ENCODE data around the gene GREB1L.

The GREB1L gene

GRCh38 chr18:21546423-21546822 lies 304.4 kb downstream of the GREB1L start:
- TF ChIP-seq FOXP2 (optimal IDR thresholded peaks at IDR 0.05; ENCODE audit: borderline replicate concordance, extremely low read depth, extremely low read length, insufficient read depth) (no peak), TAF1 (IDR thresholded peaks at IDR 0.05; ENCODE audit: borderline replicate concordance, insufficient read depth, low read length) (no peak), REST (IDR thresholded peaks at IDR 0.05; ENCODE audit: insufficient read depth in 1 of 2, low read depth in 2 of 2, low read length in 2 of 2) (no peak), POLR2AphosphoS5 (IDR thresholded peaks at IDR 0.05; ENCODE audit: low read depth, low read length) (no peak), SIN3A (IDR thresholded peaks at IDR 0.05; ENCODE audit: borderline replicate concordance, insufficient read depth, low read length) (no peak)

DNA sequence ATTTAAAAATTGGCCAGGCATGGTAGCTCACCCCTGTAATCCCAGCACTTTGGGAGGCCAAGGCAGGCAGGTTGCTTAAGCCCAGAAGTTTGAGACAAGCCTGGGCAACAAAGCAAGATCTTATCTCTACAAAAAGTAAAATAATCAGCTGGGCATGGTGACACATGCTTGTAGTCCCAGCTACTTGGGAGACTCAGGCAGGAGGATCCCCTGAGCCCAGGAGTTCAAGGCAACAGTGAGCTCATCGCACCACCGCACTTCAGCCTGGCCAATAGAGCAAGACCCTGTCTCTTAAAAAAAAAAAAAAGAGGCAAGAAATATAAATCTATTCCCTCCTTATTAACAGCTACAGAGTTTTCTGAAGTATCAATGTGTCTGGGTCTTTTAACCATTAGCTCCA lies 306.6 kb downstream of the GREB1L start:
- no peak for TF ChIP-seq POLR2AphosphoS5 (IDR thresholded peaks at IDR 0.05; ENCODE audit: low read depth, low read length)

DNA sequence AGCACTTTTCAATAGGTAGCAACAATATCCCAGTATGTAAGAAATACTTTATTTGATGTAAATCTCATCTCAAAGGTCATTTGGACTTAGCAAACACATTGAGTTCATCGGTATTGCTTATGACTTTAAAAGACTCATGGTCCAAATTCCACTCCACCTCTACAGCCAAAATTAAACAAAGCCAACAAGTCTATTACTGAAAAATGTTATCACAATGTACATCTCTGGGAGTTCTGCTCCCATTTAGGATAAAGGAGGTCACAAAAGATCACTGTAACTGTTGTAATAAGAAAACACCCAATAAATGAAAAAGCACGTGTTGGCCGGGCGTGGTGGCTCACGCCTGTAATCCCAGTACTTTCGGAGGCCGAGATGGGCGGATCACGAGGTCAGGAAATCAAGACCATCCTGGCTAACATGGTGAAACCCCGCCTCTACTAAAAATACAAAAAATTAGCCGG lies 308.5 kb downstream of the GREB1L start:
- TF ChIP-seq POLR2AphosphoS5 (IDR thresholded peaks at IDR 0.05; ENCODE audit: low read depth, low read length) (no peak), FOXP2 (optimal IDR thresholded peaks at IDR 0.05; ENCODE audit: borderline replicate concordance, extremely low read depth, extremely low read length, insufficient read depth) (no peak)

- TF ChIP-seq REST (IDR thresholded peaks at IDR 0.05; ENCODE audit: insufficient read depth in 1 of 2, low read depth in 2 of 2, low read length in 2 of 2) (no peak), POLR2AphosphoS5 (IDR thresholded peaks at IDR 0.05; ENCODE audit: low read depth, low read length) (no peak), TAF1 (IDR thresholded peaks at IDR 0.05; ENCODE audit: borderline replicate concordance, insufficient read depth, low read length) (no peak), SIN3A (IDR thresholded peaks at IDR 0.05; ENCODE audit: borderline replicate concordance, insufficient read depth, low read length) (no peak), FOXP2 (optimal IDR thresholded peaks at IDR 0.05; ENCODE audit: borderline replicate concordance, extremely low read depth, extremely low read length, insufficient read depth) (no peak)
These were observed 315.7 kb downstream of the GREB1L start for GRCh38 chr18:21557607-21558253.

DNA sequence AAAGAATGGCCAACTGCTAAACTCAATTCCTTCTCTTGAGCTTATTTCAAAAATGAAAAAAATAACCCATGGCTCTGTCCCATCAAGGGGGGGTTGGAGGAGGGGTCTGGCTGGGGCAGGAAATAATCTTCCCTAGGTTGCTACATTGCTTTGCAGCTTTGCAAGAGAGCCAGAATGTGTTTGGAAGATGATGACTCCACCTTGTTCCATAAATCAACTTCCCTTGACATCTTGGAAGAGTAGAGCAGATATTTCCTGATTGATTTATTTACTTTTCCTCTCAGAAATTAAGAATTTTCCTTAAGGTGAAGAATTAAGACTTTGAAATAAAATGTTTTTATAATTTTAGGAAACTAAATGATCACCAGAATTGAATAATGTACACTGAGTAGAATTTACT lies 317.2 kb downstream of the GREB1L start:
- TF ChIP-seq REST (IDR thresholded peaks at IDR 0.05; ENCODE audit: insufficient read depth in 1 of 2, low read depth in 2 of 2, low read length in 2 of 2) (no peak), SIN3A (IDR thresholded peaks at IDR 0.05; ENCODE audit: borderline replicate concordance, insufficient read depth, low read length) (no peak), POLR2AphosphoS5 (IDR thresholded peaks at IDR 0.05; ENCODE audit: low read depth, low read length) (no peak), TAF1 (IDR thresholded peaks at IDR 0.05; ENCODE audit: borderline replicate concordance, insufficient read depth, low read length) (no peak), FOXP2 (optimal IDR thresholded peaks at IDR 0.05; ENCODE audit: borderline replicate concordance, extremely low read depth, extremely low read length, insufficient read depth) (no peak)

DNA sequence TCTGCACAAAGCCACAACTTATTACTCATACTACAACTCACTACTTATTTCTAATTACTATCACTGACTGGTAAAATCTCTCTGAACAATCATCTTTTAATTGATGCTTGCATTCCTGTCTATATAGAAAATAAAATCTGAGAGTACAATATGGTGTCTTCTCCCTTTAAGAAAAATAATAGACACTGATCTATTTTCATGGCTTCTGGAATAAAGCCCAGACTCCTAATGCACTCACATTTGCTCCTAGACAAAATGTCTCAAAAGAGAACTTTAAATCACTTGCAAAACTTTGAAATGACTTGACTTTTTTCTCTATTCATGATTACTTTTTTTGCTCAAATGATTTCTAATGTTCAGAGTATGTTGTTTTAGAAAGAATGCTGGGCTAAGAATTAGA lies 329.7 kb downstream of the GREB1L start:
- TF ChIP-seq REST (IDR thresholded peaks at IDR 0.05; ENCODE audit: insufficient read depth in 1 of 2, low read depth in 2 of 2, low read length in 2 of 2) = no peak
- TF ChIP-seq POLR2AphosphoS5 (IDR thresholded peaks at IDR 0.05; ENCODE audit: low read depth, low read length) = no peak
- TF ChIP-seq FOXP2 (optimal IDR thresholded peaks at IDR 0.05; ENCODE audit: borderline replicate concordance, extremely low read depth, extremely low read length, insufficient read depth) = no peak
- no peak for TF ChIP-seq TAF1 (IDR thresholded peaks at IDR 0.05; ENCODE audit: borderline replicate concordance, insufficient read depth, low read length)
- TF ChIP-seq SIN3A (IDR thresholded peaks at IDR 0.05; ENCODE audit: borderline replicate concordance, insufficient read depth, low read length) = no peak

Data from PFSK-1 (cell line).